ENCODE data around the gene HDAC8. TPM values are rescaled to one million over a fixed set of nuclear protein-coding genes. Genes with fewer than 3 reads are reported as not detected.

Gene HDAC8
- polyA plus RNA-seq, 1 donor from 2014 or later: 54.0 TPM

DNA sequence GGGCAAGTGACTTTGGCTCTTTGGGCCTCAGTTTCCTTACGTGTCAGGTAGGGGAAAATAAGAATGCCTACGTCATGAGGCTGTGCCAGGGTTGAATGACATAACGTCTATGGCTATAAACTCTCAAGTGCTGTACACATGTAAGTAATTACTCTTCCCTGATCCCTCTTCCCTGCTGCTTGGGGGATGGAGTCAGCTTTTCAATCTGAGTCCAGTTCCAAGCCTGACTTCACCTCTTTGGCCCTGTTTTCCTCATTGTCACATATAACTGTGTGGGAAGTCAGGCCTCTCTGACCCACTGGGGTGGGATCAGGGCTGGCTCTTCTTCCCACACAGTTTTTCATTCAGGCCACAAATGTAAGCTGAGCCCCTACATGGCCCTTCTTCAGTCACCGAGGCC, 255.5 kb downstream of the HDAC8 start:
- TF ChIP-seq EZH2 (IDR thresholded peaks at IDR 0.05; ENCODE audit: borderline replicate concordance, insufficient read depth, low read length, poor library complexity, severe bottlenecking) (no peak), TAF1 (IDR thresholded peaks at IDR 0.05; ENCODE audit: low read depth) (no peak), SMC3 (conservative IDR thresholded peaks at IDR 0.05; ENCODE audit: poor library complexity) (no peak), EP300 (conservative IDR thresholded peaks at IDR 0.05; ENCODE audit: poor library complexity, severe bottlenecking) (no peak)
- TF ChIP-seq, protein P1, sequence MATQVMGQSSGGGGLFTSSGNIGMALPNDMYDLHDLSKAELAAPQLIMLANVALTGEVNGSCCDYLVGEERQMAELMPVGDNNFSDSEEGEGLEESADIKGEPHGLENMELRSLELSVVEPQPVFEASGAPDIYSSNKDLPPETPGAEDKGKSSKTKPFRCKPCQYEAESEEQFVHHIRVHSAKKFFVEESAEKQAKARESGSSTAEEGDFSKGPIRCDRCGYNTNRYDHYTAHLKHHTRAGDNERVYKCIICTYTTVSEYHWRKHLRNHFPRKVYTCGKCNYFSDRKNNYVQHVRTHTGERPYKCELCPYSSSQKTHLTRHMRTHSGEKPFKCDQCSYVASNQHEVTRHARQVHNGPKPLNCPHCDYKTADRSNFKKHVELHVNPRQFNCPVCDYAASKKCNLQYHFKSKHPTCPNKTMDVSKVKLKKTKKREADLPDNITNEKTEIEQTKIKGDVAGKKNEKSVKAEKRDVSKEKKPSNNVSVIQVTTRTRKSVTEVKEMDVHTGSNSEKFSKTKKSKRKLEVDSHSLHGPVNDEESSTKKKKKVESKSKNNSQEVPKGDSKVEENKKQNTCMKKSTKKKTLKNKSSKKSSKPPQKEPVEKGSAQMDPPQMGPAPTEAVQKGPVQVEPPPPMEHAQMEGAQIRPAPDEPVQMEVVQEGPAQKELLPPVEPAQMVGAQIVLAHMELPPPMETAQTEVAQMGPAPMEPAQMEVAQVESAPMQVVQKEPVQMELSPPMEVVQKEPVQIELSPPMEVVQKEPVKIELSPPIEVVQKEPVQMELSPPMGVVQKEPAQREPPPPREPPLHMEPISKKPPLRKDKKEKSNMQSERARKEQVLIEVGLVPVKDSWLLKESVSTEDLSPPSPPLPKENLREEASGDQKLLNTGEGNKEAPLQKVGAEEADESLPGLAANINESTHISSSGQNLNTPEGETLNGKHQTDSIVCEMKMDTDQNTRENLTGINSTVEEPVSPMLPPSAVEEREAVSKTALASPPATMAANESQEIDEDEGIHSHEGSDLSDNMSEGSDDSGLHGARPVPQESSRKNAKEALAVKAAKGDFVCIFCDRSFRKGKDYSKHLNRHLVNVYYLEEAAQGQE (IDR thresholded peaks at IDR 0.05; ENCODE audit: borderline replicate concordance): no peak
- no peaks in the 10 kb centered on the region for H3K36me3 ChIP-seq (ENCODE audit: insufficient read depth, low read length)
- no peak overlapping the region for H3K9ac ChIP-seq (ENCODE audit: low read length)
- no peak overlapping the region for H3K27ac ChIP-seq (ENCODE audit: low read length)
- no peak overlapping the region for H2AFZ ChIP-seq (ENCODE audit: low read depth, low read length)
- H3K9me3 ChIP-seq (ENCODE audit: low read length): no peaks in the 10 kb centered on the region
- no peak overlapping the region for H3K4me3 ChIP-seq (ENCODE audit: low read length)
- no peaks in the 10 kb centered on the region for H3K79me2 ChIP-seq (replicated peaks; ENCODE audit: insufficient read depth, low read length)
- no peaks in the 10 kb centered on the region for H3K27me3 ChIP-seq (ENCODE audit: insufficient read depth, low read depth, low read length)
- no peaks in the 10 kb centered on the region for H3F3A ChIP-seq (ENCODE audit: insufficient read depth, low read length, poor library complexity, severe bottlenecking)
- no peaks in the 10 kb centered on the region for H4K20me1 ChIP-seq (ENCODE audit: insufficient read depth)
- no peak overlapping the region for H3K4me2 ChIP-seq (ENCODE audit: low read length)
- H3K9me2 ChIP-seq (ENCODE audit: insufficient read depth, low read length): no peaks in the 10 kb centered on the region

DNA sequence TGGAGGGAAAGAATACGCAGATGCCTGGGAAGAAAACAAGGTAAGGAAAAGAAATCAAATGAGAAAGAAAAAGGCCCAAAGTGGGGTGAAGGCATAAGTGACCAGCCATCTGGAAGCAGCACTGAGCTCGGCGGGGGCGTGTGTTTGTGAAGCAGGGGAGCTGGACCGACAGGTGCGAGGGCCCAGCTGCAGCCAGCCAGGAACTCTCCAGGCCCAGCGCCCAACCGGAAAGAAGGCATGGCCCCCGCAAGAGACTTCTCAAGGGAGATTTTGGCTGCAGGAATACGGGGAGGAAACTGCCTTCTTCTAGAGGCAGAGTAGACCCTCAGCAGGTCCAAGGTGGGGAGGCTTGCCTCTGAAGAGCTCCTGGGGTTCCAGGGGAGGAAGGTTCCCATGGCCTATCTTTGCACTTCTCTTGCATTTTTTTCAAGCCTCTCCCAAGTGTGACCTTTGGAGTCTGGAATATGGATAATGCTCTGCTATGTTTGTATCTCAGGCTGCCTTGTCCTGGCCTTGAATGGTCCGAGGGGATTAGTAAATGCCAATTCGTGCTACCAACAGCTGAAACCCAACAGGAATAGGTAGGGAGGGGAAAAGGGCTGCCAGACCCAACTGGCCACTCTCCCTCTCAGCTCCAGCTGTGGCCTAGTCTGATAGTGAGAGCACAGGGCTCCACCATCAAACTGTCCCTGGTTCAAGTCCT, 256.1 kb downstream of the HDAC8 start:
- H3K4me2 ChIP-seq (ENCODE audit: low read length): no peak overlapping the region
- no peaks in the 10 kb centered on the region for H3K79me2 ChIP-seq (replicated peaks; ENCODE audit: insufficient read depth, low read length)
- no peak overlapping the region for H3K9ac ChIP-seq (ENCODE audit: low read length)
- no peaks in the 10 kb centered on the region for H3K36me3 ChIP-seq (ENCODE audit: insufficient read depth, low read length)
- H3F3A ChIP-seq (ENCODE audit: insufficient read depth, low read length, poor library complexity, severe bottlenecking): no peaks in the 10 kb centered on the region
- no peak for TF ChIP-seq POLR2AphosphoS5 (IDR thresholded peaks at IDR 0.05)
- no peak for TF ChIP-seq SMC3 (conservative IDR thresholded peaks at IDR 0.05; ENCODE audit: poor library complexity)
- no peak for TF ChIP-seq TAF1 (IDR thresholded peaks at IDR 0.05; ENCODE audit: low read depth)
- TF ChIP-seq, protein P1 (IDR thresholded peaks at IDR 0.05; ENCODE audit: borderline replicate concordance): no peak
- TF ChIP-seq EZH2 (IDR thresholded peaks at IDR 0.05; ENCODE audit: borderline replicate concordance, insufficient read depth, low read length, poor library complexity, severe bottlenecking): no peak
- TF ChIP-seq EP300 (conservative IDR thresholded peaks at IDR 0.05; ENCODE audit: poor library complexity, severe bottlenecking): no peak
- no peak for TF ChIP-seq RAD21 (conservative IDR thresholded peaks at IDR 0.05)
- no peak for TF ChIP-seq MXI1 (conservative IDR thresholded peaks at IDR 0.05; ENCODE audit: poor library complexity, severe bottlenecking)
- TF ChIP-seq, protein P2, sequence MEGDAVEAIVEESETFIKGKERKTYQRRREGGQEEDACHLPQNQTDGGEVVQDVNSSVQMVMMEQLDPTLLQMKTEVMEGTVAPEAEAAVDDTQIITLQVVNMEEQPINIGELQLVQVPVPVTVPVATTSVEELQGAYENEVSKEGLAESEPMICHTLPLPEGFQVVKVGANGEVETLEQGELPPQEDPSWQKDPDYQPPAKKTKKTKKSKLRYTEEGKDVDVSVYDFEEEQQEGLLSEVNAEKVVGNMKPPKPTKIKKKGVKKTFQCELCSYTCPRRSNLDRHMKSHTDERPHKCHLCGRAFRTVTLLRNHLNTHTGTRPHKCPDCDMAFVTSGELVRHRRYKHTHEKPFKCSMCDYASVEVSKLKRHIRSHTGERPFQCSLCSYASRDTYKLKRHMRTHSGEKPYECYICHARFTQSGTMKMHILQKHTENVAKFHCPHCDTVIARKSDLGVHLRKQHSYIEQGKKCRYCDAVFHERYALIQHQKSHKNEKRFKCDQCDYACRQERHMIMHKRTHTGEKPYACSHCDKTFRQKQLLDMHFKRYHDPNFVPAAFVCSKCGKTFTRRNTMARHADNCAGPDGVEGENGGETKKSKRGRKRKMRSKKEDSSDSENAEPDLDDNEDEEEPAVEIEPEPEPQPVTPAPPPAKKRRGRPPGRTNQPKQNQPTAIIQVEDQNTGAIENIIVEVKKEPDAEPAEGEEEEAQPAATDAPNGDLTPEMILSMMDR (IDR thresholded peaks at IDR 0.05; ENCODE audit: poor library complexity, severe bottlenecking): no peak
- H3K4me3 ChIP-seq (ENCODE audit: low read length): no peak overlapping the region
- H4K20me1 ChIP-seq (ENCODE audit: insufficient read depth): no peaks in the 10 kb centered on the region
- no peaks in the 10 kb centered on the region for H3K27me3 ChIP-seq (ENCODE audit: insufficient read depth, low read depth, low read length)
- H2AFZ ChIP-seq (ENCODE audit: low read depth, low read length): no peak overlapping the region
- H3K9me3 ChIP-seq (ENCODE audit: low read length): no peaks in the 10 kb centered on the region
- H3K27ac ChIP-seq (ENCODE audit: low read length): no peak overlapping the region
- no peaks in the 10 kb centered on the region for H3K9me2 ChIP-seq (ENCODE audit: insufficient read depth, low read length)

Data from neural cell (in vitro differentiated cells).